K562 (cell line): Measurements from ENCODE around the gene BCKDK. TPM values are rescaled to one million over a fixed set of nuclear protein-coding genes. Genes with fewer than 3 reads are reported as not detected.

Experiments used
- ATAC-seq: fragments of 200-7000 bp; cut with Tn5 transposase; 3 replicates; pipeline ENCODE4 v1.9.1; 2020; ENCODE audit warnings: moderate library complexity
- BruUV-seq: library from RNA; stranded (reverse); fragments of 400-500 nt; replicated peaks from 2 replicates; lab custom pipeline; 2021; lab: Mats Ljungman, UMichigan
- CTCF ChIA-PET: fragments of 300-600 bp; formaldehyde crosslinking; extraction: SDS; loops from one replicate; lab custom pipeline; 2021; ENCODE audit warnings: low intra/inter-chr PET ratio; lab: Yijun Ruan, JAX
- POLR2A ChIA-PET: fragments of 300-600, 350-650 bp; sonication (Branson Sonifier 250); formaldehyde crosslinking; extraction: SDS; loops from one replicate; lab custom pipeline; 2021; ENCODE audit warnings: antibody characterized with exemption, inconsistent platforms; lab: Yijun Ruan, JAX
- DNase-seq, 4 experiments: peaks; one replicate each; pipeline versions ENCODE4 v3.0.0 to v3.0.0-alpha.2; 2011 to 2018; ENCODE audit warnings: low spot score in 3 of 4, mixed read lengths in 3 of 4; ENCODE audit errors: extremely low read depth in 1 of 4
- FAIRE-seq: peaks from 2 replicates; lab custom pipeline; 2011; peaks lifted over from hg19 to GRCh38; lab: Jason Lieb, UNC
- H2AFZ ChIP-seq: 2 replicates; pipeline ENCODE4 v1.6.0; 2011; ENCODE audit warnings: low read depth, low read length, control low read depth, inconsistent platforms
- H3K27ac ChIP-seq: fragments of 200-600 bp; 3 replicates; pipeline ENCODE4 v1.8.0; 2011; ENCODE audit warnings: low read depth, mild to moderate bottlenecking, control low read depth, inconsistent platforms, low read length, moderate library complexity, mixed read lengths; ENCODE audit errors: extremely low read depth
- H3K27me3 ChIP-seq, 2 experiments: fragments of 300-600 bp in 1 of 2; 2 replicates in 1 of 2; 3 replicates in 1 of 2; pipeline versions ENCODE4 v1.6.0 to v1.8.0; 2011; ENCODE audit warnings: inconsistent platforms in 2 of 2, low read length in 2 of 2, mild to moderate bottlenecking in 1 of 2, mixed read lengths in 1 of 2, moderate library complexity in 1 of 2; ENCODE audit not compliant: control insufficient read depth in 2 of 2, insufficient read depth in 2 of 2
- H3K36me3 ChIP-seq: fragments of 300-600 bp; 3 replicates; pipeline ENCODE4 v1.8.0; 2011; ENCODE audit warnings: mild to moderate bottlenecking, low read length, inconsistent platforms; ENCODE audit not compliant: control insufficient read depth, insufficient read depth
- H3K4me1 ChIP-seq, 2 experiments: fragments of 200-600 bp in 1 of 2; replicated peaks in 1 of 2; 2 replicates in 1 of 2; 3 replicates in 1 of 2; pipeline versions ENCODE4 v1.5.1 to v1.8.0; 2011; ENCODE audit warnings: inconsistent platforms in 2 of 2, low read length in 2 of 2, mild to moderate bottlenecking in 1 of 2, mixed read lengths in 1 of 2, moderate library complexity in 1 of 2; ENCODE audit not compliant: control insufficient read depth in 2 of 2, insufficient read depth in 2 of 2
- H3K4me2 ChIP-seq: 2 replicates; pipeline ENCODE4 v1.6.1; 2011; ENCODE audit warnings: low read length, control low read depth, inconsistent platforms, mixed read lengths; ENCODE audit not compliant: insufficient read depth
- H3K4me3 ChIP-seq: fragments of 200-600 bp; sonication (generic), shearing (Covaris generic); 2 replicates; pipeline ENCODE4 v1.5.1; 2016; ENCODE audit warnings: control low read depth, inconsistent platforms
- H3K79me2 ChIP-seq: fragments of 200-600 bp; 3 replicates; pipeline ENCODE4 v1.8.0; 2011; ENCODE audit warnings: low read length, inconsistent platforms; ENCODE audit not compliant: control insufficient read depth, insufficient read depth
- H3K9ac ChIP-seq, 2 experiments: 2 replicates each; pipeline versions ENCODE4 v1.6.0 to v1.6.1; 2011; ENCODE audit warnings: low read depth in 2 of 2, low read length in 2 of 2, control low read depth in 1 of 2, inconsistent platforms in 1 of 2, mild to moderate bottlenecking in 1 of 2, mixed read lengths in 1 of 2; ENCODE audit not compliant: insufficient read depth in 1 of 2
- H3K9me1 ChIP-seq: one replicate; pipeline ENCODE4 v1.6.0; 2011; ENCODE audit warnings: inconsistent platforms, mild to moderate bottlenecking, low read length, moderate library complexity; ENCODE audit not compliant: control insufficient read depth, insufficient read depth
- H3K9me3 ChIP-seq: replicated peaks from 2 replicates; pipeline ENCODE4 v1.5.1; 2011; ENCODE audit warnings: low read depth, low read length, inconsistent platforms; ENCODE audit not compliant: control insufficient read depth, insufficient read depth
- H4K20me1 ChIP-seq: replicated peaks from 2 replicates; pipeline ENCODE4 v1.6.1; 2011; ENCODE audit warnings: low read length, inconsistent platforms, mixed read lengths; ENCODE audit not compliant: control insufficient read depth, insufficient read depth
- HOXB6 ChIP-seq: fragments of 250-450 bp; sonication (Bioruptor Pico); IDR thresholded peaks from 2 replicates; pipeline ENCODE4 v1.5.1; 2022; ENCODE audit warnings: mild to moderate bottlenecking, borderline replicate concordance
- NCOA6 ChIP-seq: fragments of 450-650 bp; IDR thresholded peaks from 2 replicates; pipeline ENCODE4 v1.6.1; 2017; ENCODE audit warnings: mild to moderate bottlenecking
- RBFOX2 ChIP-seq: fragments of 200-400 bp; formaldehyde crosslinking; IDR thresholded peaks from 2 replicates; pipeline ENCODE4 v1.6.1; 2017; ENCODE audit warnings: low read depth, mild to moderate bottlenecking, low read length, moderate library complexity
- ZFP36 ChIP-seq: fragments of 150-350 bp; IDR thresholded peaks from 2 replicates; pipeline ENCODE4 v1.6.1; 2018; ENCODE audit warnings: low read length, low read depth; ENCODE audit not compliant: partially characterized antibody
- ZFPM2 ChIP-seq: fragments of 250-450 bp; sonication (Bioruptor Pico); IDR thresholded peaks from 2 replicates; pipeline ENCODE4 v1.5.1; 2022; ENCODE audit warnings: mild to moderate bottlenecking
- WGBS: fragments of 100-300 bp; shearing (Covaris generic); methylation state at CpG from one replicate; pipeline ENCODE4 v1.1.6; 2016; ENCODE audit warnings: low coverage, mixed read lengths; ENCODE audit not compliant: insufficient coverage; ENCODE audit errors: missing lambda C conversion rate; 5-methylcytosine and 5-hydroxymethylcytosine counted together
- in situ Hi-C: fragments of 300-500 bp; cut with MboI; formaldehyde crosslinking; loops from 4 replicates; pipeline ENCODE4 v1.15.0; 2018; ENCODE audit warnings: inconsistent platforms, mixed read lengths
- intact Hi-C: fragments of 100-400 bp; cut with micrococcal nuclease; formaldehyde crosslinking; loops from 2 replicates; pipeline ENCODE4 v1.14.2; 2022
- polyA plus RNA-seq, 8 experiments: library from polyadenylated mRNA; depleted of rRNA in 4 of 8; stranded (reverse) in 5 of 8; unstranded in 3 of 8; fragments of >200 nt; fragmentation: Nextera tagmentation in 2 of 8; fragmentation: Illumina TruSeq in 1 of 8; extraction: Ambion mirVana in 2 of 8; extraction: Trizol in 1 of 8; gene quantifications; 2 replicates each; pipeline versions ENCODE4 v1.2.1 to v1.2.3, GENCODE V29; 2011 to 2014; ENCODE audit warnings: inconsistent platforms in 1 of 8, missing spikeins in 1 of 8
- total RNA-seq, 7 experiments: library from RNA; depleted of rRNA in 6 of 7; stranded (reverse); fragments of >200 nt in 6 of 7; fragmentation: Illumina TruSeq in 2 of 7; extraction: Trizol in 2 of 7; gene quantifications; 2 replicates each; pipeline versions ENCODE4 v1.2.1 to v1.2.3, GENCODE V29; 2011 to 2021; ENCODE audit warnings: low replicate concordance in 1 of 7

Gene BCKDK
- total and polyA plus RNA-seq, 9 of the 15 experiments (the other 6 are each of a cell fraction or from before 2014, with no cell fraction given) = 0.58 to 34.8 (median 13.1) TPM

DNA sequence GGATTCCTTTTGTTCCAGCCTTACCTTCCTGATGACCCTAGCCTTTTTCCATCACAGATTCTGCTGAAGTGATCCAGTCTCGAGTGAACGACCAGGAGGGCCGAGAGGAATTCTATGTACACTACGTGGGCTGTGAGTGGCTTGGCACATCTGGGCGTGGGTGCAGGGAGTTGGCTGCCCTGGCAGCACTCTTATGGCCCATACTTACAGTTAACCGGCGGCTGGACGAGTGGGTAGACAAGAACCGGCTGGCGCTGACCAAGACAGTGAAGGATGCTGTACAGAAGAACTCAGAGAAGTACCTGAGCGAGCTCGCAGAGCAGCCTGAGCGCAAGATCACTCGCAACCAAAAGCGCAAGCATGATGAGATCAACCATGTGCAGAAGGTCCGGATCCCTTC lies 11.9 kb downstream of the BCKDK start:
- no peaks in the 10 kb centered on the region for H3K9me1 ChIP-seq
- 97% methylated on average over 8 of the region's 16 CpGs for WGBS
- no peak for DNase-seq
- H3K4me3 ChIP-seq = no peak overlapping the region
- POLR2A ChIA-PET = interaction anchor here (0.6 to 6.0 kb wide), 8 partner anchors 8 to 60 kb away, joined by 3 to 35 read pairs (median 4); partner anchors contain the start of gene FUS
- no peaks in the 10 kb centered on the region for H3K9me3 ChIP-seq
- CTCF ChIA-PET = no interaction called here
- peaks cover 61% of the 10 kb centered on the region for H3K36me3 ChIP-seq
- TF ChIP-seq RBFOX2 (0 out of 2 replicates have a peak, but pooled peaks have one; percentile 22), NCOA6 (no peak), ZFPM2 (CRISPR knock-in tag) (no peak)
- BruUV-seq = no TSS peak
- peaks cover 5% of the 10 kb centered on the region; the same call in 1 of the 2 replicates for H4K20me1 ChIP-seq
- H3K4me1 ChIP-seq = peaks cover 2 to 19% of the 10 kb centered on the region in 2 experiments; a peak in 4 of 5 replicates
- in situ Hi-C loops (no loop called here), intact Hi-C loops (no loop called here)
- no peak overlapping the region for H3K27ac ChIP-seq
- H3K79me2 ChIP-seq = peaks cover 38% of the 10 kb centered on the region
- H3K4me2 ChIP-seq = no peak overlapping the region
- no peak overlapping the region for H2AFZ ChIP-seq
- no peaks in the 10 kb centered on the region for H3K27me3 ChIP-seq
- ATAC-seq = no peak
- FAIRE-seq = no peak
- H3K9ac ChIP-seq = peak overlapping the region in 1 of 2 experiments; percentile 37; a peak in 1 of 4 replicates

DNA sequence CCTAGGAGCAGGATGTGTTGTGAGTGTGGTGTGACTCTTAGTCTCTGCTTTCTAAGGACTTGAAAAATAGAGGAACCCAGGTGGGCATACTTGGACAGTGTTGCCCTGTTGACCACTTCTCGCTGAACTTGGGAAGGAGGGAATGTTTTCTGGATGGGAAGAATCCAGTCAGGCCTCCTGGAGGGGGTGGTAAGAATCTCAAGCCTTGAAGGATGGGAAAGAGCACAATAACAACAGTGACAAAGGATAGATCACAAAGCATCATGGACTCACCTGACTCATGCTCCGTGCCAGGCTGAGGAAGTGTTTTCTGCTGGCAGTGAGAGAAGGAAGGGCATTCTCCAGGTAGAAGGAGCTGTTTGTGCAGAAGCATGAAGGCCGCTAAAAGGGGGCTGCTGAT lies 17.7 kb downstream of the BCKDK start:
- WGBS = 95% methylated on average over 3 of the region's 3 CpGs
- in situ Hi-C loops = no loop called here
- no peaks in the 10 kb centered on the region for H3K9me3 ChIP-seq
- H3K9ac ChIP-seq = no peak overlapping the region; a peak in 1 of 4 replicates
- POLR2A ChIA-PET = interaction anchor here (1.4 to 5.0 kb wide), 2 partner anchors 8 to 9 kb away, joined by 4 to 44 read pairs; partner anchors contain the start of gene KAT8
- H3K36me3 ChIP-seq = peaks cover 71% of the 10 kb centered on the region
- no peak overlapping the region for H3K4me2 ChIP-seq
- H3K27ac ChIP-seq = no peak overlapping the region
- no peaks in the 10 kb centered on the region for H4K20me1 ChIP-seq
- H3K4me1 ChIP-seq = peaks cover 22 to 38% of the 10 kb centered on the region in 2 experiments
- CTCF ChIA-PET = no interaction called here
- FAIRE-seq (no peak), ATAC-seq (no peak), DNase-seq (no peak)
- H2AFZ ChIP-seq = no peak overlapping the region
- H3K27me3 ChIP-seq = no peaks in the 10 kb centered on the region
- no peaks in the 10 kb centered on the region for H3K79me2 ChIP-seq
- BruUV-seq = no TSS peak
- no peaks in the 10 kb centered on the region for H3K9me1 ChIP-seq
- TF ChIP-seq ZFP36 = peak; percentile 88
- TF ChIP-seq HOXB6 (CRISPR knock-in tag) = no peak
- intact Hi-C loops = no loop called here
- H3K4me3 ChIP-seq = no peak overlapping the region
